ENCODE data around the gene TMEM106B.
A peak's percentile ranks its signal among the peaks of the same experiment; 100 is the strongest.

The TMEM106B gene

DNA sequence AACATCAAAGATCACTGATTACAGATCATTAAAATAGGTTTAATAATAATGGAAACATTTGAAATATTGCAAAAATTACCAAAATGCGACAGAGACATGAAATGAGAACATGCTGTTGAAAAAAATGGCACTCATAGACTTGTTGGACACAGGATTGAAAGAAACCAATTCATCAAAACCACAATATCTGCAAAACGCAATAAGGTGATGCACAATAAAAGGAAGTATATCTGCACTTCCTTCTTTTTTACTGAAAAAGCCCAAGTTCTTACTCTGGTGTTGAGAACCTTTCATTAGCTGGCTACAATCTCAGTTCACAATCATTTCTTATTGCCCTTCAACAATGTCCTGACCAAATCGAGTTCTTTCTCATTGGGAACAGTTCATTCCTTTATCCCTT is 28.7 kb downstream of the TMEM106B start:
- DNase-seq (ENCODE audit: insufficient read length, low spot score): no peak
- no peak for TF ChIP-seq POLR2A (IDR thresholded peaks at IDR 0.05; ENCODE audit: low read depth, low read length)
- FAIRE-seq: peak; percentile 81

DNA sequence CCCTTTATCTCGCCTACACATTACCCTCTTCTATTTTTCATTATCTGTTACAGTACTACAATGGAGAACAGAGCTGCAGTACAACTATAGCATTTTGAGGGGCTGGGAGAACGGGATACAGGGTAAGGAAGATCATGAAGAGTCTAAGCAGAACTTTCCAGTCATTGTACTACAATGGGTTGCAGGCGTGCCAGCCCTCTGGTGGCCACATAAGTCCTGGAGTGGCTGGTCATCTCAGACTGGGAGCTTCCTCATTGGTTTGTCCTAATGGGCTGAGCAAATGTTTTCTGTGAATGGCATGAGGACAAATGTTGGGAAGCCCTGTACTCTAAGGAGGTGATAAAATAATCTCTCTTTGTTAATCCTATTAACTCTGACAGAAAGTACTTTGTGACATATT is 33.0 kb downstream of the TMEM106B start:
- DNase-seq (ENCODE audit: insufficient read length, low spot score): peak; percentile 18
- no peak for TF ChIP-seq POLR2A (IDR thresholded peaks at IDR 0.05; ENCODE audit: low read depth, low read length)
- peak; percentile 97 for FAIRE-seq

DNA sequence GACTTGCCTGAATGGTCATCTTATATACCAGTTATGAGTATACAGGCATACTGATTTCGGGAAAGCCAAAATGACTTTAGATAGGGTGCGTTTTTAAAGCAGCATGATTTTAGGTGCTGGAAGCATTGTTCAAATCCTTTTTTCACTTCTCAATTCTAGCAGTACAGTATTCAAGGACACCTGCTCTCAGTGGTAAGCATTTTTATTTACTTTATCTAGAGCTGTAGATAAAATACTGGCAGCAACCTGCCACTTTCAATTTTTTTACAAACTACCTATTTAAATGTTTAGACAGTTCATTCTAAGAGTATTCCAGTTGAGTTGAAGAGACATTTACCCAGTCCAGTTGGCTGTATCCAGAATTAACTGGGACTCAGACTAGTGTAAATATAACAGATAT is 33.6 kb downstream of the TMEM106B start:
- no peak for DNase-seq (ENCODE audit: insufficient read length, low spot score)
- no peak for TF ChIP-seq POLR2A (IDR thresholded peaks at IDR 0.05; ENCODE audit: low read depth, low read length)
- FAIRE-seq: no peak

DNA sequence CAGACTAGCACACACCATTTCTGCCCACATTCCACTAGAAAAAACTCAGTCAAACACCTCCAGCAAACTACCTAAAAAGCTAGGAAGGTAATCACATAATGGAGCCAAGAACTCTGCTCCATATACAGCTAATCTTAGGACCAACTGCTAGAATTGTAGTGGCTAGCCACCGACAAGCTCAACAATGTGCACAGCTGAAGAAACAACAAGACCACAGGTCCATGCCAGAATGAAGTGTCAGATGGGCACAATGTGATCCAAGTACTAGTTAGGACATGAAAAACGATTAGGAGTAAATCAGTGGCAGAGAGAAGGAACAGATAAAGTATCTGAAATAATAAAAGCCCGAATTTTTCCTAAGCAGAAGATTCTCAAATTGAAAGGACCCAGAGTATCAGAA is 38.6 kb downstream of the TMEM106B start:
- FAIRE-seq (peak; percentile 71), DNase-seq (ENCODE audit: insufficient read length, low spot score) (no peak)
- TF ChIP-seq POLR2A (IDR thresholded peaks at IDR 0.05; ENCODE audit: low read depth, low read length): no peak

DNA sequence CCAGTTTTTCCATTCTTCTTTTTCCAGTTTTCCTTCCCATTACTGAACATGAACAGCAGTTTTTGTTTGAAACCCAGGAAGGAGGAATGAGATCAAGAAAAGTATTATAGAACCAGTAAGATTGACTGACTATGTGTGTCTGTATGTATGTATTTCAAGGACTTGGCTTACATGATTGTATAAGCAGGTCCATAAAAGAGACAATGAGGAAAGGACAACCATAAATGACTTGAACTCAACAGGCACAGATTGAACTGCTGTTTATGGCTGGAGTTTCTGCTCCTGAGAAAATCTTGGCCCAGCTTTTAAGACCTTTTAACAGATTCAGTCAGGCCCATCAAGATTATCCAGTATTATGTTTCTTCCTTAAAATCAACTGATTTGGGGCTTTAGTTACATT is 39.1 kb downstream of the TMEM106B start:
- no peak for TF ChIP-seq POLR2A (IDR thresholded peaks at IDR 0.05; ENCODE audit: low read depth, low read length)
- DNase-seq (ENCODE audit: insufficient read length, low spot score) (no peak), FAIRE-seq (peak; percentile 50)

DNA sequence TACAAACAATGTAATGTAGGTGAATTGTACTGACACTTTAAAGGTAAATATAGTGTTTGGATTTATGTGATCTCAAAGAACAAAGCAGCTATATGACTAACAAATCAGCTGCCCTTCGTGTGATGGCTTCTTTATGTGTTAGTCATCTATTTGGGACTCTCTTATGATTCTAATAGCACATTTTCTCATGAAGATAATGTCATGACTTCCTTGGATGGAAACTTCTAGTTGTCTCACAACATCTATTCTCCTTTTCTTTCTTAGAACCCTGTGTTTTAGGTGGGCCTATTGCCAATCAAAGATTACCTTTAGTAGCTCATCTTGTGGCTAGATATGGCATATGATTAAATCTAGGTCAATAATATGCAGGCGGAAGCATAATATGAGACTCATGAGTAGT is 45.0 kb downstream of the TMEM106B start:
- FAIRE-seq: peak; percentile 99
- DNase-seq (ENCODE audit: insufficient read length, low spot score): no peak
- no peak for TF ChIP-seq POLR2A (IDR thresholded peaks at IDR 0.05; ENCODE audit: low read depth, low read length)

DNA sequence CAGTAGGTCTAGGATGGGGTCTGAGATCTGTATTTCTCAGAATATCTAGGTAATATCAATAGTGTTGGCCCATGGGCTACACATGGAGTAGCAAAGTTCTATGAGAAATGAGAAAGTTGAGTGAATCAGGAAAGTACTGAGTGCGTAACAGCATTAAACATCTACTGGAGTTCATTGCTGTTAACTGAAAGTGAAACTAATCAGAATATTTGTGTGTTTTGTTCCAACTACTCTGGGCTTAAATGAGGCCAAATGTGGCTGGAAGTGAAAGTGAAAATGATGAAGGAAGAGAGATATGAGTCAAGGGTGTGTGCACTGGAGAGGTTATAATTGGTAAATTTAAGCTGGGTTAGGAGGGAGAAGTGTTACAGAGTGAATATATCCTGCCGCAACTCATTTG is 46.5 kb downstream of the TMEM106B start:
- TF ChIP-seq POLR2A (IDR thresholded peaks at IDR 0.05; ENCODE audit: low read depth, low read length): no peak
- FAIRE-seq (peak; percentile 89), DNase-seq (ENCODE audit: insufficient read length, low spot score) (no peak)

DNA sequence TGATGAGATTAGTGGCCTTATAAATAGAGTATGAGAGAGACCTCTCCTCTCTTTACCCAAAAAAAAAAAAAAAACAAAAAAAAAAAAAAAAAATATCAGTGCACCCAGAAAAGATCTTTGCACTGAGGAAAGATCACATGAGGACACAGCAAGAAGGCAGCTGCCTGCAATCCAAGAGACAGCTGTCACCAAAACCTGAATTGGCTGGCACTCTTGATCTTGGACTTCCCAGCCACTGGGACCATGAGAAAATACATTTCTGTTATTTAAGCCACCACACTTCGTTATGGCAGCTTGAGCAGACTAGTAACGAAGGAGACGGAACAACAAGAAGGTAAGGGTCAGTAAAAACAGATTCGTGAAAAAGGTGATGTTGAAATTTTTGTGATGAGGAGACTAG is 47.0 kb downstream of the TMEM106B start:
- FAIRE-seq (no peak), DNase-seq (ENCODE audit: insufficient read length, low spot score) (no peak)
- TF ChIP-seq POLR2A (IDR thresholded peaks at IDR 0.05; ENCODE audit: low read depth, low read length): no peak

DNA sequence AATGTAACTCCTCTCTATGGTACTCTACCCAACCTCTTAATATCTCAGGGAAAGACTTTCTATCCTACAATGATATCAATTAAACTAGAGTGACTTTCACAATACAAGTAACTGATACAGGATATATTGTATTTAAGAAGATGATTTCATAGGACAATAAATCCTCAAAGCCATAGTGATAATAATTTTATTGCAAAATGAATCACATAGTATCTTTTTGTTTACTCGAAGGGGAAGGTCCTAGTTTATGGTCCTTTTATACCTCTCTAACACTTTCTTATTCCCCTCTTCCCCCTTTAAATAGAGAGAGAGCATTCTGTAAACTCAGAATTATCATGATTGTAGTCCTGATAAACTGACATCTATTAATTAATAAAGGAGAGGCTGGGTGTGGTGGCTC is 56.4 kb downstream of the TMEM106B start:
- DNase-seq (ENCODE audit: insufficient read length, low spot score): no peak
- no peak for TF ChIP-seq POLR2A (IDR thresholded peaks at IDR 0.05; ENCODE audit: low read depth, low read length)
- no peak for FAIRE-seq

DNA sequence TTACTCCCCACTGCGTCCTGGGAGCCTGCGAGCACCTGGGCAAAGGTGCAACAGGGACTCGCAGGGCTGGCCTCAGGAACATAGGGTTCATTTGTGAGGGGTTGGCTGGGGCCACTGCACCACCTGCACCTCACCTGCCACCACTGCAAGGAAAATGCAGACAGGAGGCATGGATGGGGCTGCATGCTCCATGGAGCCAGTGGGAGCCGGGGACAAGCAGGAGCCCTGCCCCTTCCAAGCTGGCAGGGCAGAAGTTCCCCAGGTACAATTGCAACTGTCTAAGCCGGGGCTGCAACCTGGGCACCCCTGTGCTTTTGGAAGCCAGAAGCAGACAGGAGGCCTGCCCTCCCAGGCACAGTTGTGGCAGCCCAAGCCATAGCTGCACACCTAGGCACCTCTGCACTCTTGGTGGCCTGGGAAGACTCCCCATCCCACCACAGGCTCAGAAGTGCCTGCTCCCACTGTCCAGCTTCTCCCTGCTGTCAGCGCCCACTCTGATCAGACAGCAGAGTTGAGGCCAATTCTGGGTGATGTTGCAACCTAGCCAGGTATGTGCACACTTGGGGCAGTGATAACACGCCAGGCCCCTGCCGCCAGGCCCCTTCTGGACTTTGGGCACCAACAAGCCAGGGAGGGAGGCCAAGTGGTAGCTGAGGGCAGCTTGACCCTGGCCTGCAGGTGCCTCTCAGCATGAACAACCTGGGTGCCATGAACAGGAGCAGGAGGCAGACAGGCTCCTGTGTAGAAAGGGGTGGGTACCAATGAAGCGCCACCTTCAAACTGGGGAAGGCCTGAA is 58.2 kb downstream of the TMEM106B start:
- no peak for DNase-seq (ENCODE audit: insufficient read length, low spot score)
- FAIRE-seq: no peak
- no peak for TF ChIP-seq POLR2A (IDR thresholded peaks at IDR 0.05; ENCODE audit: low read depth, low read length)

DNA sequence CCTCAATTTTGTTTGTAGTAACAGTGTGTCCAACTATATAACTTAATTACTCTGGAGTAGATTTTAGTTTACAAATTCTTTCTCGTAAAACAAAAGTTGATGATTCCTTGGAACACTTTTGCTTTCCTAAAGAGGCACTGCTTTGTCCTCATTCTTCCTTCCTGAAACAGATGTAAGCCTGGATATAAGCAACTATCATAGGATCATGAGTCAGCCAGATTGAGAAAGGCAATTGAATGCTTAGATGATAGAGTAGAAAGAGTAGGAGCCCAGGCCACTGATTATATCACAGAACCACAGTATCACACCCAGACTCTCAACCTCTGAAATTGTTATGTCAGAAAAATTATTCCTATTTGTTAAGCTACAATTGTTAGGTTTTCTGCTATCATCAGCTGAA is 69.9 kb downstream of the TMEM106B start:
- FAIRE-seq (peak; percentile 88), DNase-seq (ENCODE audit: insufficient read length, low spot score) (peak; percentile 33)
- TF ChIP-seq POLR2A (IDR thresholded peaks at IDR 0.05; ENCODE audit: low read depth, low read length): no peak

DNA sequence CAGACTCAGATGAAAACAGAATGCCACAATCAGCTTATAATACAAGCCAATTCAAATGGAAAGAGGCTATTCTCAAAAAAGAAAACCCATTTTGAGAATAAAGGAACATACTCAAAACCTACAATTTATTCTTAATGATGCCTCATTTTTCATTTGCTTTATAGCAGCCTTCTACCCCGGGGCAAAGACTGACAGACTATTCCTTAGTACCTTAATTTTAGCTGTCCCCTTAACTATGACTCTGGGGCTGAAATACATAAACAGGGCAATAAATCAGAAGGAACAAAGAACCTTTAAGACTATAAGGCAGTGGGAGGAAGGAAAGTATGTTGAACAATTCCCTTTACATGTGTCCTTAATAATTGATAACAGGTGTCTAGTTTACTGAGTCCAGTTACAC is 76.8 kb downstream of the TMEM106B start:
- TF ChIP-seq POLR2A (IDR thresholded peaks at IDR 0.05; ENCODE audit: low read depth, low read length): no peak
- FAIRE-seq: no peak
- DNase-seq (ENCODE audit: insufficient read length, low spot score): no peak

DNA sequence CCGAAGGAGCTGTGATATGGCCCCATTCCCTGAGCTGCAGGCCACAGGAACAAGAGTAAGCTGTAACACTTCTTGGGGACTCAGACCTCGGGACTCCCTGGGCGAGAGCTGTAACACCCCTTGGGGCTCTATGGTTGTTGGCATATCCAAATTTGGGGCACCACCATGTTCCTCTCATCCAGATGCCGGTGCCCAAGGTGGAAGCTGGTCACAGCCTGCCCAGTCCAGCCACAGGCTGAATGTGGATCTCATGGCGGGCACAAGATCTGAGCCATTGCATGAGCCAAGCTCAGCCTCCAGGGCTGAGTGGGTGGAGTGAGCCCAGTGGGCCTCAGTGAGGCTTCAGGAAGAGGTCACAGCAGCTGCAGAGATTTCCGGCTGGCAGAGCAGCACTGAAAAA is 78.9 kb downstream of the TMEM106B start:
- TF ChIP-seq POLR2A (IDR thresholded peaks at IDR 0.05; ENCODE audit: low read depth, low read length): no peak
- DNase-seq (ENCODE audit: insufficient read length, low spot score) (no peak), FAIRE-seq (no peak)

DNA sequence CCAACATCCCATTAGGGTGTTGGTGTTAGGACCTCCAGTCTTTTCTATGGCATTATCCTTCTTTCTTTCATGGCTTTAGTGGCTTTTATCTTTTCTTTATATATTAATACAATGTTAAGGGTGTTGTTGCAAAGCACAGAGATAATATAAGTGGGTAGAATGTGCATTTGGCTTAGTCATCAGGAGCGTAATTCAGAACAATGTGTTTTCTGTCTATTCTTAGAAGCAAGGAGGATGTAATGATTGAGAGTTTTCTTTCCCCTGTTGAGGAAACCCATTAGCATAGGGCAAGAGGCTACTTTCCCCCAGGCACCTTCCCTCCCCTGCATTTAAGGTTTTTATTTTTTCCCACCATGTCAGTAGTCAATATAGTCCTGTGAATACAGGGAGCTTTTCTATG is 79.7 kb downstream of the TMEM106B start:
- FAIRE-seq (no peak), DNase-seq (ENCODE audit: insufficient read length, low spot score) (no peak)
- no peak for TF ChIP-seq POLR2A (IDR thresholded peaks at IDR 0.05; ENCODE audit: low read depth, low read length)

DNA sequence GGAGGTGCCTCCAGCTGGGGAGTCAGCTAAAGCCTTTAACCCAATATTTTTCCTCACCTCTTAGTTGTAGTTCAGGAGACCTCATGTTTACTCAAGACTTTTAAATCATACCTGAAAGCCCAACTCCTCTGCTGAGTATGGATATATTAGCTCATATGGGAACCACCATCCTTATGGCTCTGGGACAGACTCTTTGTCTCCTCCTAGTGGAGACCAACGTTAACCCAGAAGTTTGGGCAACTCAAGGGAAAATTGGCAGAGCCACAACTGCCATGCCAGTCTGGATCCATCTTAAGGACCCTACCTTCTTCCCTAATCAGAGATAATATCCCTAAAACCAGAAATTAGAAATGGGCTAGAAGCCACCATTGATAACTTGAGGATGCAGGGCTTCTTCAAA is 80.8 kb downstream of the TMEM106B start:
- DNase-seq (ENCODE audit: insufficient read length, low spot score) (no peak), FAIRE-seq (no peak)
- no peak for TF ChIP-seq POLR2A (IDR thresholded peaks at IDR 0.05; ENCODE audit: low read depth, low read length)

Data from H54 (cell line).